ENCODE measurements around the gene PRCP.

The PRCP gene

DNA sequence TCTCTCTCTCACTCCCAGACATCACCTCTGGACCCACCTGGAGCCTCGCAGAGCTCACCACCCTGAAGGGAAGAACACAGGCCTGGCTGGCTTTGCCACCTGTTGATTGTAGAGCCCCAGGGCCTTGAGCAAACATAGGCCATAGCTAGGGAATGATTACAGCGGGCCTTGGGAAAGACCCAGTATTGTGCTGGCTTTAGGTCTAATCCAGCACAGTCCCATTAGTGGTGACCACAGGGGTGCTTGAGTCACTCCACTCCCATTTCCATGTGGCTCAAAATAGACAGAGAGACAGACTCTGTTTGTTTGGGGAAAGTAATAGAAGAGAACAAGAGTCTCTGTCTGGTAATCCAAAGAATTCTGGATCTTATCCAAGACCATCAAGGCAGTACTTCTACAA lies 123.9 kb downstream of the PRCP start:
- DNase-seq (ENCODE audit: low spot score), result no peak
- TF ChIP-seq, protein P1, sequence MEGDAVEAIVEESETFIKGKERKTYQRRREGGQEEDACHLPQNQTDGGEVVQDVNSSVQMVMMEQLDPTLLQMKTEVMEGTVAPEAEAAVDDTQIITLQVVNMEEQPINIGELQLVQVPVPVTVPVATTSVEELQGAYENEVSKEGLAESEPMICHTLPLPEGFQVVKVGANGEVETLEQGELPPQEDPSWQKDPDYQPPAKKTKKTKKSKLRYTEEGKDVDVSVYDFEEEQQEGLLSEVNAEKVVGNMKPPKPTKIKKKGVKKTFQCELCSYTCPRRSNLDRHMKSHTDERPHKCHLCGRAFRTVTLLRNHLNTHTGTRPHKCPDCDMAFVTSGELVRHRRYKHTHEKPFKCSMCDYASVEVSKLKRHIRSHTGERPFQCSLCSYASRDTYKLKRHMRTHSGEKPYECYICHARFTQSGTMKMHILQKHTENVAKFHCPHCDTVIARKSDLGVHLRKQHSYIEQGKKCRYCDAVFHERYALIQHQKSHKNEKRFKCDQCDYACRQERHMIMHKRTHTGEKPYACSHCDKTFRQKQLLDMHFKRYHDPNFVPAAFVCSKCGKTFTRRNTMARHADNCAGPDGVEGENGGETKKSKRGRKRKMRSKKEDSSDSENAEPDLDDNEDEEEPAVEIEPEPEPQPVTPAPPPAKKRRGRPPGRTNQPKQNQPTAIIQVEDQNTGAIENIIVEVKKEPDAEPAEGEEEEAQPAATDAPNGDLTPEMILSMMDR (IDR thresholded peaks at IDR 0.05; ENCODE audit: extremely low read depth, missing control alignments), result no peak

DNA sequence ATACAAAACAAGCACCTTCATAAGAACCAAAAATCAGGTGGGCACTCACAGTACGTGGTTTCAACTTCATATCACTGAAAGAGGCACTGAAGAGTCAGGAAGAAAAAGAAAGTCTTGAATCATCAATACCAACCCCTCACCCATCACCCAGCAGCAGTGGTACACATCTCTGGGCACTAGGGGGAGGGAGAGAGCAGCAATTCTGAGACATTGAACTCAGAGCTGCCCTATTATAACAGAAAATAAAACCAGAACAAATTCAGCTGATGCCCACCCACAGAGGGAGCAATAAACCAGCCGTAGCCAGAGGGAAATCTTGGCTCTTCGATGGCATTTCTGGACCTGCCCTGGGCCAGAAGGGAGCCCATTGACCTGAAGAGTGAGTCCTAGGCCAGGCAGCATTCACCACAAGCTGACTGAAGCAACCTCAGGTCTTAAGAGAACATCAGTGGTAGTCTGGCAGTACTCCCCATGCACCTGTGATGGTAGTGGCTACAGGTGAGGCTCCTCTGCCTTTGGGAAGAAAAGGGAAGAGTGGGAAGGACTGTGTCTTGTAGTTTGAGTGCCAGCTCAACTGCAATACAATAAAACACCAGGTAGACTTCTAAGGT lies 124.4 kb downstream of the PRCP start:
- TF ChIP-seq, protein P1 (IDR thresholded peaks at IDR 0.05; ENCODE audit: extremely low read depth, missing control alignments), result peak; percentile 69
- peak; percentile 49 for DNase-seq (ENCODE audit: low spot score)

DNA sequence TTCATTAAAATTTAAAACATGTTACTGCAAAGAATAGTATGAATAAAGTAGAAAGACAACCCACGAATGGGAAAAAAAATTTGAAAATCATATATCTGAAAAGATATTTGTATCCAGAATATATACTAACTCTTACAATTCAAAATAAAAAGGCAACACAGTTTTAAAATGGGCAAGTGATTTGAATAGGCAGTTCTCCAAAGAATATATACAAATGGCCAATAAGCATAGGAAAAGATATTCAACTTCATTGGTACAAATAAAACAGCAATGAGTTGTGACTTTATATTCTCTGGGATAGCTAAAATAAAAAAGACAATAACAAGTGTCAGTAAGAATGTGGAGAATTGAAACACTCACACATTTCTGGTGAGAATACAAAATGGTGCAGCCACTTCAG lies 125.0 kb downstream of the PRCP start:
- no peak for DNase-seq (ENCODE audit: low spot score)
- TF ChIP-seq, protein P1 (IDR thresholded peaks at IDR 0.05; ENCODE audit: extremely low read depth, missing control alignments), result no peak

All from GM20000 (cell line).